Measurements from ENCODE around the gene TEX54. TPM values are rescaled to one million over a fixed set of nuclear protein-coding genes. Genes with fewer than 3 reads are reported as not detected.

TEX54 gene
- total and polyA plus RNA-seq, 2 of the 13 experiments (the other 11 are each of a cell fraction or from before 2014, with no cell fraction given), result not detected

DNA sequence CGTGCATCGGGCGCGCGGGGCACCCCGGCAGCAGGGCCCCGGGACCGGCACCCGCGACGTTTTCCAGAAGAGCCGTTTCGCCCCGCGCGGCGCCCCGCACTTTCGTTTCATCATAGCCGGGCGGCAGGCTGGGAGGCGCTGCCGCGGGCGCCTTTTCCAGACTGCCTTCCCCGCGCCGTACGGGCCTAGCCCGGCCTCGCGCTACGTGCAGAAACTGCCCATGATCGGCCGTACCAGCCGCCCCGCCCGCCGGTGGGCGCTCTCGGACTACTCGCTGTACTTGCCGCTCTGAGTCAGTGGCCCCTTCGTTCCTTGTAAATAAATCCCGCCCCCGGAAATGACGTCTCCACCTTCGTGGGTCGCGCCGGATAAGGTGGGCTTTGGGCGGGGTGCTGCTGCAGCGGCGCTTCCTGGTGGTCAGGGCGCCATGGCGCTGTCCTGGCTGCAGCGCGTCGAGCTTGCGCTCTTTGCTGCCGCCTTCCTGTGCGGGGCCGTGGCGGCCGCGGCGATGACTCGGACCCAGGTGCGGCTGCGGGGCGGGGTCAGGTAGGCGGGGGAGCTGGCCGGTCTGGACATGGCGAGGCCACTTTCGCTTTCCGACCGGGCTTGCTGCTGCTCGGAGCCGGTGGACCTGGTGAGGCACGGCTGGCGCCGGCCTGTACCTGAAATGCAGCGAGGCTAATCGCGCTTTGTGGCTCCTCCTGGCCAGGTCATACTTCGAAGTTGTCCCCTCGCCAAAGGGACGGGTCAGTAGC is 45.5 kb downstream of the TEX54 start, which contains the start of gene TMEM179B (continued):
- TF ChIP-seq, protein P1, sequence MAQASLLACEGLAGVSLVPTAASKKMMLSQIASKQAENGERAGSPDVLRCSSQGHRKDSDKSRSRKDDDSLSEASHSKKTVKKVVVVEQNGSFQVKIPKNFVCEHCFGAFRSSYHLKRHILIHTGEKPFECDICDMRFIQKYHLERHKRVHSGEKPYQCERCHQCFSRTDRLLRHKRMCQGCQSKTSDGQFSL (CRISPR knock-in tag; IDR thresholded peaks at IDR 0.05), result no peak
- TF ChIP-seq ZNF296 (CRISPR knock-in tag; conservative IDR thresholded peaks at IDR 0.05) (no peak), RAD51 (IDR thresholded peaks at IDR 0.05; ENCODE audit: borderline replicate concordance) (no peak), GABPB1 (CRISPR knock-in tag; IDR thresholded peaks at IDR 0.05) (peak; percentile 98), CEBPG (CRISPR knock-in tag; IDR thresholded peaks at IDR 0.05) (peak; percentile 25; the same call in 1 of the 2 replicates), ZNF251 (CRISPR knock-in tag; IDR thresholded peaks at IDR 0.05) (peak; percentile 53; the same call in 1 of the 2 replicates), ZNF672 (CRISPR knock-in tag; IDR thresholded peaks at IDR 0.05) (no peak), ZNF879 (CRISPR knock-in tag; IDR thresholded peaks at IDR 0.05) (peak; percentile 91; the same call in 1 of the 2 replicates), ZNF138 (CRISPR knock-in tag; IDR thresholded peaks at IDR 0.05; ENCODE audit: low read depth) (no peak), ZNF33B (CRISPR knock-in tag; IDR thresholded peaks at IDR 0.05) (peak; percentile 75), ATM (IDR thresholded peaks at IDR 0.05; ENCODE audit: borderline replicate concordance) (no peak), ZNF891 (CRISPR knock-in tag; IDR thresholded peaks at IDR 0.05) (peak; percentile 70), DBP (CRISPR knock-in tag; IDR thresholded peaks at IDR 0.05; ENCODE audit: not compliant biosample characterization) (no peak), MYPOP (CRISPR knock-in tag; IDR thresholded peaks at IDR 0.05) (peak; percentile 94), ZNF7 (CRISPR knock-in tag; IDR thresholded peaks at IDR 0.05) (no peak), KDM2A (CRISPR knock-in tag; IDR thresholded peaks at IDR 0.05; ENCODE audit: borderline replicate concordance, low read depth) (peak; percentile 100), SNAI1 (CRISPR knock-in tag; IDR thresholded peaks at IDR 0.05; ENCODE audit: borderline replicate concordance) (0 out of 2 replicates have a peak, but pooled peaks have one; percentile 18), BRD4 (CRISPR knock-in tag; IDR thresholded peaks at IDR 0.05) (peak; percentile 95), LRRFIP1 (CRISPR knock-in tag; conservative IDR thresholded peaks at IDR 0.05) (no peak), ZNF503 (CRISPR knock-in tag; IDR thresholded peaks at IDR 0.05) (peak; percentile 47; the same call in 1 of the 2 replicates), ZKSCAN1 (IDR thresholded peaks at IDR 0.05; ENCODE audit: low read length) (no peak), GPN1 (CRISPR knock-in tag; IDR thresholded peaks at IDR 0.05; ENCODE audit: borderline replicate concordance) (0 out of 2 replicates have a peak, but pooled peaks have one; percentile 21), NR2C2 (CRISPR knock-in tag; IDR thresholded peaks at IDR 0.05; ENCODE audit: borderline replicate concordance) (peak; percentile 91), MXI1 (IDR thresholded peaks at IDR 0.05; ENCODE audit: borderline replicate concordance, low read depth, low read length) (peak; percentile 86; the same call in 1 of the 3 replicates)
